HG02610 (cell line): ENCODE measurements around the gene GDI2.

Source experiments
- ATAC-seq: cut with Tn5 transposase; IDR thresholded peaks from one replicate; pipeline ENCODE4 v1.9.1; 2021; ENCODE audit warnings: mild to moderate bottlenecking, moderate library complexity; ENCODE audit not compliant: unreplicated experiment

The GDI2 gene

GRCh38 chr10:5746197-5746596 lies 67.0 kb downstream of the GDI2 start:
- ATAC-seq = no peak

GRCh38 chr10:5744849-5745248 lies 68.4 kb downstream of the GDI2 start:
- no peak for ATAC-seq

- ATAC-seq = no peak
These were observed 69.5 kb downstream of the GDI2 start for GRCh38 chr10:5743736-5744135.

- no peak for ATAC-seq
These were observed 71.1 kb downstream of the GDI2 start for GRCh38 chr10:5742116-5742515.

GRCh38 chr10:5741276-5741675 lies 72.0 kb downstream of the GDI2 start:
- no peak for ATAC-seq

- no peak for ATAC-seq
These were observed 74.8 kb downstream of the GDI2 start for GRCh38 chr10:5738427-5738826.

- no peak for ATAC-seq
These were observed 75.9 kb downstream of the GDI2 start for GRCh38 chr10:5737352-5737751.

GRCh38 chr10:5736591-5736990 lies 76.6 kb downstream of the GDI2 start:
- ATAC-seq = no peak

GRCh38 chr10:5735119-5735518 lies 78.1 kb downstream of the GDI2 start:
- no peak for ATAC-seq

GRCh38 chr10:5732141-5732540 lies 81.1 kb downstream of the GDI2 start:
- no peak for ATAC-seq

- no peak for ATAC-seq
These were observed 81.7 kb downstream of the GDI2 start for GRCh38 chr10:5731559-5731958.

GRCh38 chr10:5730766-5731165 lies 82.5 kb downstream of the GDI2 start:
- ATAC-seq = no peak

- ATAC-seq = no peak
These were observed 89.5 kb downstream of the GDI2 start for GRCh38 chr10:5723692-5724091.

GRCh38 chr10:5720182-5720581 lies 93.1 kb downstream of the GDI2 start:
- ATAC-seq = no peak

- no peak for ATAC-seq
These were observed 93.7 kb downstream of the GDI2 start for GRCh38 chr10:5719546-5719945.
